CD8-positive, alpha-beta memory T cell (primary cell): Measurements from ENCODE around the gene SYNE3. TPM values are rescaled to one million over a fixed set of nuclear protein-coding genes. Genes with fewer than 3 reads are reported as not detected.
A peak's percentile ranks its signal among the peaks of the same experiment; 100 is the strongest.

Experiments used
- CTCF ChIA-PET: fragments of 350-600 bp; sonication (Branson Sonifier 250); formaldehyde crosslinking; loops from one replicate; lab custom pipeline; 2021; ENCODE audit warnings: antibody characterized with exemption; lab: Charles Lee
- POLR2A ChIA-PET: fragments of 350-600 bp; sonication (Branson Sonifier 250); formaldehyde crosslinking; loops from one replicate; lab custom pipeline; 2021; ENCODE audit warnings: antibody characterized with exemption; lab: Charles Lee
- DNase-seq, 5 donors: peaks; one replicate each; pipeline versions ENCODE4 v3.0.0 to v3.0.0-alpha.2; 2020 to 2022; ENCODE audit warnings: mixed read lengths in 1 of 5
- H3K27ac ChIP-seq: one replicate; pipeline ENCODE4 v1.7.0; 2013; ENCODE audit warnings: low read depth, mild to moderate bottlenecking, low read length, moderate library complexity
- H3K27me3 ChIP-seq: 2 replicates; pipeline ENCODE4 v1.7.0; 2013; ENCODE audit warnings: low read length, mild to moderate bottlenecking; ENCODE audit not compliant: insufficient read depth, poor library complexity, severe bottlenecking
- H3K36me3 ChIP-seq: 2 replicates; pipeline ENCODE4 v1.7.0; 2013; ENCODE audit warnings: mild to moderate bottlenecking, low read length, moderate library complexity; ENCODE audit not compliant: insufficient read depth
- H3K4me1 ChIP-seq: 2 replicates; pipeline ENCODE4 v1.7.0; 2013; ENCODE audit warnings: mild to moderate bottlenecking, low read length, moderate library complexity; ENCODE audit not compliant: insufficient read depth
- H3K4me3 ChIP-seq: 2 replicates; pipeline ENCODE4 v1.7.0; 2013; ENCODE audit warnings: mild to moderate bottlenecking, low read length
- H3K9me3 ChIP-seq: 2 replicates; pipeline ENCODE4 v1.7.0; 2013; ENCODE audit warnings: mild to moderate bottlenecking, low read length
- H3K27ac Mint-ChIP-seq, 8 donors: one replicate each; pipeline ENCODE4 v1.8.0; 2020 to 2021; ENCODE audit warnings: mixed read lengths in 8 of 8, mild to moderate bottlenecking in 6 of 8, inconsistent platforms in 3 of 8, moderate library complexity in 3 of 8
- H3K27me3 Mint-ChIP-seq, 2 donors: one replicate each; pipeline ENCODE4 v1.8.0; 2020 to 2021; ENCODE audit warnings: mixed read lengths in 2 of 2, mild to moderate bottlenecking in 1 of 2, moderate library complexity in 1 of 2
- H3K36me3 Mint-ChIP-seq, 3 donors: one replicate each; pipeline ENCODE4 v1.8.0; 2020 to 2021; ENCODE audit warnings: mixed read lengths in 3 of 3, inconsistent platforms in 1 of 3, mild to moderate bottlenecking in 1 of 3
- H3K4me1 Mint-ChIP-seq, 3 donors: one replicate each; pipeline ENCODE4 v1.8.0; 2020 to 2021; ENCODE audit warnings: mixed read lengths in 3 of 3, inconsistent platforms in 1 of 3, mild to moderate bottlenecking in 1 of 3
- H3K4me3 Mint-ChIP-seq, 7 donors: one replicate each; pipeline ENCODE4 v1.8.0; 2020 to 2021; ENCODE audit warnings: mixed read lengths in 7 of 7, mild to moderate bottlenecking in 6 of 7, moderate library complexity in 4 of 7, inconsistent platforms in 2 of 7
- H3K9me3 Mint-ChIP-seq, 5 donors: one replicate each; pipeline ENCODE4 v1.8.0; 2020 to 2022; ENCODE audit warnings: mixed read lengths in 5 of 5, mild to moderate bottlenecking in 3 of 5, moderate library complexity in 2 of 5, inconsistent platforms in 1 of 5
- polyA plus RNA-seq: library from polyadenylated mRNA; unstranded; fragments of 300-500 nt; fragmentation: Illumina TruSeq; gene quantifications from one replicate; pipeline ENCODE4 v1.2.3, GENCODE V29; 2021
- total RNA-seq, 2 experiments: library from RNA; stranded (reverse); gene quantifications; one replicate each; pipeline ENCODE4 v1.2.3, GENCODE V29; 2021

Gene SYNE3
- total and polyA plus RNA-seq, 3 experiments from 2014 or later = 4.3 to 39.7 (median 37.6) TPM

GRCh38 chr14:95478309-95478708 lies 38.1 kb downstream of the SYNE3 start:
- ChIA-PET CTCF (interaction anchor here (1.0 to 1.3 kb wide), 3 partner anchors 10 to 49 kb away, joined by 3 to 9 read pairs (median 3); no protein-coding TSS in a partner anchor), POLR2A (no interaction called here)
- Mint-ChIP-seq H3K4me1 (peaks cover 34 to 51% (median 36%) of the 10 kb centered on the region in 3 donors), H3K27ac (peak overlapping the region in 3 of 8 donors; percentile 40 to 69 (median 49)), H3K27me3 (no peaks in the 10 kb centered on the region), H3K36me3 (peaks cover 8 to 38% (median 9%) of the 10 kb centered on the region in 3 donors), H3K9me3 (no peaks in the 10 kb centered on the region), H3K4me3 (no peak overlapping the region)
- Histone ChIP-seq H3K27ac (no peak overlapping the region), H3K27me3 (no peaks in the 10 kb centered on the region), H3K9me3 (no peaks in the 10 kb centered on the region), H3K36me3 (peaks cover 13% of the 10 kb centered on the region), H3K4me1 (peaks cover 17% of the 10 kb centered on the region), H3K4me3 (no peak overlapping the region)
- no peak for DNase-seq

GRCh38 chr14:95477411-95478269 lies 38.8 kb downstream of the SYNE3 start:
- H3K27ac Mint-ChIP-seq = peak overlapping the region in 5 of 8 donors; percentile 7 to 82 (median 40)
- POLR2A ChIA-PET = no interaction called here
- Histone ChIP-seq H3K36me3 (peaks cover 13% of the 10 kb centered on the region), H3K4me1 (peaks cover 17% of the 10 kb centered on the region), H3K4me3 (no peak overlapping the region), H3K27ac (no peak overlapping the region), H3K27me3 (no peaks in the 10 kb centered on the region), H3K9me3 (no peaks in the 10 kb centered on the region)
- no peaks in the 10 kb centered on the region for H3K9me3 Mint-ChIP-seq
- peaks cover 0 to 1% of the 10 kb centered on the region in 2 donors for H3K27me3 Mint-ChIP-seq
- H3K4me3 Mint-ChIP-seq = no peak overlapping the region
- CTCF ChIA-PET = interaction anchor here (1.1 kb wide), 1 partner anchor 49 kb away, joined by 3 read pairs; no protein-coding TSS in a partner anchor
- no peak for DNase-seq
- H3K4me1 Mint-ChIP-seq = peaks cover 34 to 45% (median 36%) of the 10 kb centered on the region in 3 donors
- peaks cover 8 to 45% (median 10%) of the 10 kb centered on the region in 3 donors for H3K36me3 Mint-ChIP-seq

GRCh38 chr14:95476747-95477146 lies 39.7 kb downstream of the SYNE3 start:
- H3K36me3 Mint-ChIP-seq = peaks cover 8 to 54% (median 14%) of the 10 kb centered on the region in 3 donors

GRCh38 chr14:95475540-95476240 lies 40.8 kb downstream of the SYNE3 start:
- Histone ChIP-seq H3K36me3 (peaks cover 28% of the 10 kb centered on the region), H3K27ac (no peak overlapping the region), H3K4me3 (no peak overlapping the region), H3K9me3 (no peaks in the 10 kb centered on the region), H3K4me1 (peaks cover 13% of the 10 kb centered on the region), H3K27me3 (no peaks in the 10 kb centered on the region)
- peaks cover 24 to 29% (median 29%) of the 10 kb centered on the region in 3 donors for H3K4me1 Mint-ChIP-seq
- ChIA-PET CTCF (no interaction called here), POLR2A (no interaction called here)
- H3K27ac Mint-ChIP-seq = peak overlapping the region in 2 of 8 donors; percentile 22 to 84
- H3K9me3 Mint-ChIP-seq = no peaks in the 10 kb centered on the region
- DNase-seq = no peak
- H3K4me3 Mint-ChIP-seq = no peak overlapping the region
- H3K27me3 Mint-ChIP-seq = peaks cover 0 to 1% of the 10 kb centered on the region in 2 donors
- peaks cover 8 to 61% (median 16%) of the 10 kb centered on the region in 3 donors for H3K36me3 Mint-ChIP-seq

More at GRCh38 chr14:95476747-95477146, 39.7 kb downstream of the SYNE3 start:
- no peak overlapping the region for H3K27ac ChIP-seq
- H3K27ac Mint-ChIP-seq = peak overlapping the region in 1 of 8 donors; percentile 12
- no peak overlapping the region for H3K4me3 Mint-ChIP-seq
- H3K4me3 ChIP-seq = no peak overlapping the region
- peaks cover 34 to 38% (median 38%) of the 10 kb centered on the region in 3 donors for H3K4me1 Mint-ChIP-seq
- peaks cover 17% of the 10 kb centered on the region for H3K36me3 ChIP-seq
- no peaks in the 10 kb centered on the region for H3K27me3 ChIP-seq
- ChIA-PET POLR2A (no interaction called here), CTCF (no interaction called here)
- peaks cover 17% of the 10 kb centered on the region for H3K4me1 ChIP-seq
- no peaks in the 10 kb centered on the region for H3K9me3 ChIP-seq
- peaks cover 0 to 1% of the 10 kb centered on the region in 2 donors for H3K27me3 Mint-ChIP-seq
- no peak for DNase-seq
- no peaks in the 10 kb centered on the region for H3K9me3 Mint-ChIP-seq

GRCh38 chr14:95474941-95475340 lies 41.5 kb downstream of the SYNE3 start:
- POLR2A ChIA-PET = no interaction called here
- H3K9me3 Mint-ChIP-seq = no peaks in the 10 kb centered on the region
- peaks cover 0 to 1% of the 10 kb centered on the region in 2 donors for H3K27me3 Mint-ChIP-seq

GRCh38 chr14:95474486-95474885 lies 42.0 kb downstream of the SYNE3 start:
- CTCF ChIA-PET = no interaction called here

More at GRCh38 chr14:95474941-95475340, 41.5 kb downstream of the SYNE3 start:
- H3K36me3 ChIP-seq = peaks cover 31% of the 10 kb centered on the region
- H3K9me3 ChIP-seq = no peaks in the 10 kb centered on the region
- Mint-ChIP-seq H3K36me3 (peaks cover 8 to 67% (median 17%) of the 10 kb centered on the region in 3 donors), H3K27ac (peak overlapping the region in 1 of 8 donors; percentile 38), H3K4me3 (no peak overlapping the region), H3K4me1 (peaks cover 17 to 21% (median 21%) of the 10 kb centered on the region in 3 donors)
- CTCF ChIA-PET = no interaction called here
- H3K27ac ChIP-seq = no peak overlapping the region
- no peak for DNase-seq
- no peaks in the 10 kb centered on the region for H3K27me3 ChIP-seq
- no peak overlapping the region for H3K4me3 ChIP-seq
- H3K4me1 ChIP-seq = peaks cover 5% of the 10 kb centered on the region

GRCh38 chr14:95472819-95473251 lies 43.6 kb downstream of the SYNE3 start:
- Mint-ChIP-seq H3K27ac (peak overlapping the region in 3 of 8 donors; percentile 17 to 65 (median 40)), H3K27me3 (peaks cover 0 to 1% of the 10 kb centered on the region in 2 donors), H3K4me1 (peaks cover 8 to 19% (median 10%) of the 10 kb centered on the region in 3 donors), H3K9me3 (no peaks in the 10 kb centered on the region), H3K4me3 (no peak overlapping the region), H3K36me3 (peaks cover 12 to 80% (median 25%) of the 10 kb centered on the region in 3 donors)
- H3K27me3 ChIP-seq = no peaks in the 10 kb centered on the region
- peaks cover 36% of the 10 kb centered on the region for H3K36me3 ChIP-seq
- no peaks in the 10 kb centered on the region for H3K4me1 ChIP-seq
- DNase-seq = peak in 1 of 5 donors; percentile 13
- H3K4me3 ChIP-seq = no peak overlapping the region
- H3K9me3 ChIP-seq = no peaks in the 10 kb centered on the region
- no peak overlapping the region for H3K27ac ChIP-seq
- ChIA-PET POLR2A (no interaction called here), CTCF (interaction anchor here (1.4 kb wide), 1 partner anchor 10 kb away, joined by 3 read pairs; no protein-coding TSS in a partner anchor)

More at GRCh38 chr14:95474486-95474885, 42.0 kb downstream of the SYNE3 start:
- no peaks in the 10 kb centered on the region for H3K9me3 Mint-ChIP-seq
- H3K4me1 Mint-ChIP-seq = peaks cover 12 to 18% (median 17%) of the 10 kb centered on the region in 3 donors
- POLR2A ChIA-PET = no interaction called here
- H3K27ac ChIP-seq = no peak overlapping the region
- DNase-seq = no peak
- peaks cover 0 to 1% of the 10 kb centered on the region in 2 donors for H3K27me3 Mint-ChIP-seq
- H3K4me3 ChIP-seq = no peak overlapping the region
- H3K9me3 ChIP-seq = no peaks in the 10 kb centered on the region
- no peak overlapping the region for H3K4me3 Mint-ChIP-seq
- H3K4me1 ChIP-seq = peaks cover 2% of the 10 kb centered on the region
- H3K27ac Mint-ChIP-seq = peak overlapping the region in 4 of 8 donors; percentile 60 to 73 (median 71)
- peaks cover 12 to 70% (median 20%) of the 10 kb centered on the region in 3 donors for H3K36me3 Mint-ChIP-seq
- no peaks in the 10 kb centered on the region for H3K27me3 ChIP-seq
- peaks cover 34% of the 10 kb centered on the region for H3K36me3 ChIP-seq
